GM12874 (cell line): ENCODE measurements around the gene MAP3K1.

Experiments
- CTCF ChIP-seq: IDR thresholded peaks from 2 replicates; pipeline ENCODE4 v1.5.1; 2011; ENCODE audit warnings: low read depth, mild to moderate bottlenecking, control low read depth, low read length, moderate library complexity; ENCODE audit not compliant: insufficient read depth

Gene MAP3K1

GRCh38 chr5:56808211-56808610, 7.1 kb upstream of the MAP3K1 start:
- no peak for TF ChIP-seq CTCF

DNA sequence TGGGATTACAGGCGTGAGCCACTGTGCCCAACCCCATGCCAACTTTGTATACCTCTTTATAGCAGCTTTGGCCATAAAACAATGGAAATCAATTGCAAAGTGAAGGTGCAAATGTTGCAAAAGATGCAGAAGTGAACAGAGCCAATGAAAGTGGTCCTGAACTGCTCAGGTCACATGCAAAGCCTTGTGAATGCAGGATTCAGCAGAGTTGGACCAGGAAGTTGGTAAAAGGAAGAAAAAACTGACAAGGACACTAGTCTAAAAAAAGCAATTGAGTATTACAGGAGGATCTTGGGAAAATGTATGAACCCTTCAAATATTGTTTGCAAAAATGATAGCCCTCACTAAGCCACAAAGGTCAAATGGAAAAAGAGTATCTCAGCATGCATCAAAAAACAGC, 4.5 kb upstream of the MAP3K1 start:
- TF ChIP-seq CTCF = no peak

DNA sequence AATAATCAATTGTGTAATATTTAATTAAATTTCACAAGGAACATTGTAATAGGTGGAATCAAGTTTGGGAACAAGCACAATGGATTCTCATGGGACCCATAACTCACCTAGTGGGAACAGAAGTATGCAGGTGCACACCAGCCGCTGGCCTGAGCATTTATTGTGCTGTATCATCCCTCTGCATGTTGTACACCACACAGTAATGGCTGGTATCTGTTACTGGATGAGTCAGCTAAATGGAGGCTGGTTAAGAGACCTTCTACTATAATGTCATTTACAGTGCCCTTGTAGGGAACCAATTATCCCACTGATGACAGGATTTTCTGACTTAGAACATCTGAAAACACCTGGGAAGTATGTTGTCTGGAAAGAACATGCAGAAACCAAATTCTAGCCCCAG, 3.2 kb upstream of the MAP3K1 start:
- TF ChIP-seq CTCF = no peak

- no peak for TF ChIP-seq CTCF
These were observed 2.0 kb upstream of the MAP3K1 start for GRCh38 chr5:56813302-56813701.

- no peak for TF ChIP-seq CTCF
These were observed 887 bp upstream of the MAP3K1 start for GRCh38 chr5:56814361-56814962.

GRCh38 chr5:56815658-56816545, 553 bp downstream of the MAP3K1 start:
- no peak for TF ChIP-seq CTCF

DNA sequence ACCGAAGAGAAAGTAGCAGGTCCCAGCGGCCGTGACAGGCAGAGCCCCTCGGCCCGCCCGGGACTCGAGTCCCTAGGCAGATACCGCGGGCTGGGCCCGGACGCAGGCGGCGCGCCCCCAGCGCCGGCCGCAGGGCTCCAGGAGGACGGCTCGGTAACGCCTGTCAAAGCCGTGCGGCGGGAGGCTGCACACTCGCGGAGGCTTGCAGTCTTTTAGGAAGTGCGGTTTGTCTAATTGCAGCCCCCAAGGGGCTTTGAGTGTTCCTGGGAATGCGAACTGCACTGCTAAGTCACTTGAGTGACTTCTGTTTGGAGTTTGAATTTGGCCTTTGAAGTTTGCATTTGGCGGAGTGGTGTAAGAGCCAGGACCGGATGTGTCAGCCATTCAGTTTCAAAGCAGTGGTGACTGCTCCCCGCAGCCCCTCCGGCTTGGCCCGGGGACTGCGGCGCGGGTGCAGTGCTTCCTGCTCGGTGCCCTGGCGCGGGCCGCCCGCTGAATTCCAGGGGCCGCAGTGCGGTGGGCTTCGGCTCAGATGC, 1.3 kb downstream of the MAP3K1 start:
- no peak for TF ChIP-seq CTCF
